Karpas-422 (cell line): ENCODE results near the gene ASB15. TPM values are rescaled to one million over a fixed set of nuclear protein-coding genes. Genes with fewer than 3 reads are reported as not detected.

Experiments
- total RNA-seq: library from RNA; depleted of rRNA; stranded (reverse); fragments of >200 nt; shearing (Covaris generic); gene quantifications from 2 replicates; pipeline ENCODE4 v1.2.3, GENCODE V29; 2014; ENCODE audit warnings: low replicate concordance; rRNA removed

The ASB15 gene
- total RNA-seq, 1 experiment from 2014 or later: 0.04 TPM

Other genes with a start within 250 kb of the ASB15 start
- gene IQUB, start 67.2 kb upstream of the ASB15 start, total RNA-seq: 0.22 and 0.97 TPM in 2 replicates
- gene NDUFA5, start 44.0 kb upstream of the ASB15 start, total RNA-seq: 47.8 and 59.0 TPM in 2 replicates
- not detected in 2 replicates for gene LMOD2, start 54.0 kb downstream of the ASB15 start, total RNA-seq
- 7.1 and 12.1 TPM in 2 replicates for gene WASL, start 147.2 kb downstream of the ASB15 start, total RNA-seq
- gene HYAL4, start 243.3 kb downstream of the ASB15 start, total RNA-seq: not detected in 2 replicates